ENCODE results near the gene REPIN1.

DNA sequence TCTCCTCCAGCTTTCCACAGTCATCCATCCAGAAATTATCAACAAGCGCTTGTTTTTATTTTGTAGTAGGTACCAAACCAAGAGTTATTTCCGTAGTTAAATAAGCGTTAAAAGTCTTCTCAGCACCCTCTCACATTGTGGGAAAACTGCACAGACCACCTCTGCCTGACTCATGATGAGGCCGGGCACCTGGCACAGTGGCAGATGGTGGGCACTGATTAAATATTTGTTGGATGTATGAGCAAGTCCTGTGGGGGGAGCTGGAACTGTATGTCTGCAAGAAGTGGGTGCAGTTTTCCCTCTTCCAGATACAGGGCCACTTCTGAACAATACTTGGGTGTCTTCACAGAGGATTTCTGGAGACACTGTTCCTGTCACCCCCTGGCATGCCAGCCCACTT lies 5.3 kb upstream of the REPIN1 start:
- no peak for TF ChIP-seq POLR2A (IDR thresholded peaks at IDR 0.05)
- TF ChIP-seq, protein P1, sequence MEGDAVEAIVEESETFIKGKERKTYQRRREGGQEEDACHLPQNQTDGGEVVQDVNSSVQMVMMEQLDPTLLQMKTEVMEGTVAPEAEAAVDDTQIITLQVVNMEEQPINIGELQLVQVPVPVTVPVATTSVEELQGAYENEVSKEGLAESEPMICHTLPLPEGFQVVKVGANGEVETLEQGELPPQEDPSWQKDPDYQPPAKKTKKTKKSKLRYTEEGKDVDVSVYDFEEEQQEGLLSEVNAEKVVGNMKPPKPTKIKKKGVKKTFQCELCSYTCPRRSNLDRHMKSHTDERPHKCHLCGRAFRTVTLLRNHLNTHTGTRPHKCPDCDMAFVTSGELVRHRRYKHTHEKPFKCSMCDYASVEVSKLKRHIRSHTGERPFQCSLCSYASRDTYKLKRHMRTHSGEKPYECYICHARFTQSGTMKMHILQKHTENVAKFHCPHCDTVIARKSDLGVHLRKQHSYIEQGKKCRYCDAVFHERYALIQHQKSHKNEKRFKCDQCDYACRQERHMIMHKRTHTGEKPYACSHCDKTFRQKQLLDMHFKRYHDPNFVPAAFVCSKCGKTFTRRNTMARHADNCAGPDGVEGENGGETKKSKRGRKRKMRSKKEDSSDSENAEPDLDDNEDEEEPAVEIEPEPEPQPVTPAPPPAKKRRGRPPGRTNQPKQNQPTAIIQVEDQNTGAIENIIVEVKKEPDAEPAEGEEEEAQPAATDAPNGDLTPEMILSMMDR (IDR thresholded peaks at IDR 0.05): no peak
